Hepatocyte (in vitro differentiated cells): ENCODE measurements around the gene GCA.

Source experiments
- EZH2 ChIP-seq: fragments of 200-600 bp; sonication (generic); IDR thresholded peaks from 2 replicates; pipeline ENCODE4 v1.6.1; 2016; ENCODE audit warnings: antibody characterized with exemption, mild to moderate bottlenecking, borderline replicate concordance
- TF ChIP-seq, protein P1 (sequence below): fragments of 200-600 bp; sonication (generic); IDR thresholded peaks from 2 replicates; pipeline ENCODE4 v1.5.1; 2016; ENCODE audit warnings: antibody characterized with exemption, mild to moderate bottlenecking; ENCODE audit not compliant: poor library complexity

DNA sequence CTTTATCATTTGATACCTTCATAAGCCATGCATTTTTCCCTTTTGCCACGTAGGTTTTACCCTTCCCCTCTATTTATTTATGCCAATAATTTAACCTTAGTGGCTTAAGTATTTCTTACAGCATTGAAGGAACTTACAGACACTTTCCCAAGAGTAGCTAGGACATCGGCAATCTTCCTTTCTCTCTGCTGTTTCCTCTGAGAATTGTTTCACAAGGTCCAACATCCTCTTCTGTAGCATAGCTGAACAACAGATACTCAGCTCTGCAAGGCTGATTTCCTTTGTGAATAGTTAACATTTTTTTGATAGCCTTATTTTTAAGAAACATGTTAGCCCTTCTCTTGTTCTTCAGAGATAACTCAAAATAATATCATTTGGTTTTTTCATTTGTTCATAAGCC lies 1.1 kb upstream of the GCA start:
- TF ChIP-seq, protein P1, sequence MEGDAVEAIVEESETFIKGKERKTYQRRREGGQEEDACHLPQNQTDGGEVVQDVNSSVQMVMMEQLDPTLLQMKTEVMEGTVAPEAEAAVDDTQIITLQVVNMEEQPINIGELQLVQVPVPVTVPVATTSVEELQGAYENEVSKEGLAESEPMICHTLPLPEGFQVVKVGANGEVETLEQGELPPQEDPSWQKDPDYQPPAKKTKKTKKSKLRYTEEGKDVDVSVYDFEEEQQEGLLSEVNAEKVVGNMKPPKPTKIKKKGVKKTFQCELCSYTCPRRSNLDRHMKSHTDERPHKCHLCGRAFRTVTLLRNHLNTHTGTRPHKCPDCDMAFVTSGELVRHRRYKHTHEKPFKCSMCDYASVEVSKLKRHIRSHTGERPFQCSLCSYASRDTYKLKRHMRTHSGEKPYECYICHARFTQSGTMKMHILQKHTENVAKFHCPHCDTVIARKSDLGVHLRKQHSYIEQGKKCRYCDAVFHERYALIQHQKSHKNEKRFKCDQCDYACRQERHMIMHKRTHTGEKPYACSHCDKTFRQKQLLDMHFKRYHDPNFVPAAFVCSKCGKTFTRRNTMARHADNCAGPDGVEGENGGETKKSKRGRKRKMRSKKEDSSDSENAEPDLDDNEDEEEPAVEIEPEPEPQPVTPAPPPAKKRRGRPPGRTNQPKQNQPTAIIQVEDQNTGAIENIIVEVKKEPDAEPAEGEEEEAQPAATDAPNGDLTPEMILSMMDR: no peak
- no peak for TF ChIP-seq EZH2
